Activated CD4-positive, alpha-beta memory T cell treated with anti-CD3 and anti-CD28 coated beads, Interleukin-2, amount 10 ng/mL, durations not matched to agents 7 days and 5 days (primary cell): ENCODE data around the gene GPRASP3. TPM values are rescaled to one million over a fixed set of nuclear protein-coding genes. Genes with fewer than 3 reads are reported as not detected.

Source experiments
- total RNA-seq, 2 experiments: library from RNA; stranded (reverse); gene quantifications; one replicate each; pipeline ENCODE4 v1.2.3, GENCODE V29; 2021

GPRASP3 gene
- total RNA-seq, 2 experiments from 2014 or later = 1.6 to 2.0 TPM

Other genes starting within 250 kb of the GPRASP3 start
- gene TCP11X2, start 248.9 kb upstream of the GPRASP3 start, total RNA-seq = not detected
- gene TMSB15A, start 204.0 kb upstream of the GPRASP3 start, total RNA-seq = under 1 TPM in 1 of 2 experiments, not detected in 1; 0.45 TPM
- gene ARMCX5, start 121.2 kb upstream of the GPRASP3 start, total RNA-seq = 1 to 10 TPM; 5.3 TPM
- gene GPRASP1, start 69.3 kb upstream of the GPRASP3 start, total RNA-seq = 1 to 10 TPM; 1.6 TPM
- gene GPRASP2, start 8.3 kb upstream of the GPRASP3 start, total RNA-seq = under 1 TPM; 0.23 TPM
- gene RAB40AL, start 216.5 kb downstream of the GPRASP3 start, total RNA-seq = under 1 TPM; 0.23 to 0.28 TPM